Kidney (tissue), 14 donors: ENCODE data around the gene SPIB. TPM values are rescaled to one million over a fixed set of nuclear protein-coding genes. Genes with fewer than 3 reads are reported as not detected.

Source experiments
- DNase-seq, 5 donors: peaks; one replicate each; pipeline ENCODE4 v3.0.0-alpha.2; 2013 to 2020
- FAIRE-seq: peaks from 2 replicates; lab custom pipeline; 2012; peaks lifted over from hg19 to GRCh38; lab: Jason Lieb, UNC
- H3K27ac ChIP-seq, 2 donors: one replicate each; pipeline ENCODE4 v1.7.0; 2013; ENCODE audit warnings: low read depth in 2 of 2, low read length in 2 of 2, inconsistent platforms in 1 of 2
- H3K27me3 ChIP-seq: one replicate; pipeline ENCODE4 v1.7.1; 2013; ENCODE audit warnings: low read length, inconsistent platforms; ENCODE audit not compliant: control insufficient read depth, insufficient read depth
- H3K36me3 ChIP-seq, 3 donors: one replicate each; pipeline versions ENCODE4 v1.7.0 to v1.7.1; 2013; ENCODE audit warnings: low read length in 3 of 3, control low read depth in 1 of 3, inconsistent platforms in 1 of 3; ENCODE audit not compliant: insufficient read depth in 3 of 3, control insufficient read depth in 2 of 3
- H3K4me1 ChIP-seq, 3 donors: one replicate each; pipeline versions ENCODE4 v1.7.0 to v1.7.1; 2013; ENCODE audit warnings: low read length in 3 of 3, inconsistent platforms in 1 of 3, low read depth in 1 of 3; ENCODE audit not compliant: control insufficient read depth in 2 of 3, insufficient read depth in 2 of 3
- H3K4me3 ChIP-seq, 3 donors: one replicate each; pipeline versions ENCODE4 v1.7.0 to v1.8.1; 2013; ENCODE audit warnings: low read length in 3 of 3, control low read depth in 1 of 3, inconsistent platforms in 1 of 3
- H3K9ac ChIP-seq, 3 donors: one replicate each; pipeline versions ENCODE4 v1.7.0 to v1.7.1; 2013; ENCODE audit warnings: low read length in 3 of 3, control low read depth in 1 of 3, inconsistent platforms in 1 of 3
- H3K9me3 ChIP-seq, 3 donors: one replicate each; pipeline versions ENCODE4 v1.7.0 to v1.7.1; 2013; ENCODE audit warnings: low read length in 3 of 3, control low read depth in 1 of 3, inconsistent platforms in 1 of 3; ENCODE audit not compliant: control insufficient read depth in 2 of 3, insufficient read depth in 1 of 3
- intact Hi-C: fragments of 100-400 bp; cut with DNase I; formaldehyde crosslinking; loops from one replicate; pipeline ENCODE4 v1.11.1; 2022
- polyA plus RNA-seq: library from polyadenylated mRNA; stranded (reverse); fragments of 350-450 nt; fragmentation: Illumina TruSeq; extraction: RNeasy Lipid Tissue Mini Kit (QIAGEN cat#74804); gene quantifications from one replicate; pipeline ENCODE4 v1.2.3, GENCODE V29; 2014; ENCODE audit warnings: low read depth, low replicate concordance; ENCODE audit not compliant: insufficient read depth
- total RNA-seq: library from RNA; stranded (reverse); fragmentation: NEBNext Ultra II Directional; extraction: Animal tissue kit (Norgen Biotek cat#: 25700); gene quantifications from one replicate; pipeline ENCODE4 v1.2.1, GENCODE V29; 2021
- TF ChIP-seq, protein P1 (sequence below): IDR thresholded peaks from 3 replicates; pipeline ENCODE4 v1.5.1; 2012; ENCODE audit warnings: mild to moderate bottlenecking, moderate library complexity, borderline replicate concordance; ENCODE audit not compliant: insufficient read depth; ENCODE audit errors: extremely low read depth
- donor health status: control.
- donor health status: control.
- donor health status: control.
- donor health status: control.
- donor health status: control.
- donor health status: DM: yes; HTN: yes; CAD: no.
- donor health status: Normal renal cell carcinoma (clear cell type).

SPIB gene
- total and polyA plus RNA-seq, 2 donors from 2014 or later, result 1.1 TPM; not detected in 1

- Histone ChIP-seq H3K27ac (no peak overlapping the region), H3K4me3 (no peak overlapping the region), H3K9me3 (no peaks in the 10 kb centered on the region), H3K27me3 (peaks cover 5% of the 10 kb centered on the region), H3K36me3 (no peaks in the 10 kb centered on the region), H3K4me1 (no peaks in the 10 kb centered on the region), H3K9ac (no peak overlapping the region)
- DNase-seq (no peak), FAIRE-seq (no peak)
- intact Hi-C loops, result no loop called here
- TF ChIP-seq, protein P1, sequence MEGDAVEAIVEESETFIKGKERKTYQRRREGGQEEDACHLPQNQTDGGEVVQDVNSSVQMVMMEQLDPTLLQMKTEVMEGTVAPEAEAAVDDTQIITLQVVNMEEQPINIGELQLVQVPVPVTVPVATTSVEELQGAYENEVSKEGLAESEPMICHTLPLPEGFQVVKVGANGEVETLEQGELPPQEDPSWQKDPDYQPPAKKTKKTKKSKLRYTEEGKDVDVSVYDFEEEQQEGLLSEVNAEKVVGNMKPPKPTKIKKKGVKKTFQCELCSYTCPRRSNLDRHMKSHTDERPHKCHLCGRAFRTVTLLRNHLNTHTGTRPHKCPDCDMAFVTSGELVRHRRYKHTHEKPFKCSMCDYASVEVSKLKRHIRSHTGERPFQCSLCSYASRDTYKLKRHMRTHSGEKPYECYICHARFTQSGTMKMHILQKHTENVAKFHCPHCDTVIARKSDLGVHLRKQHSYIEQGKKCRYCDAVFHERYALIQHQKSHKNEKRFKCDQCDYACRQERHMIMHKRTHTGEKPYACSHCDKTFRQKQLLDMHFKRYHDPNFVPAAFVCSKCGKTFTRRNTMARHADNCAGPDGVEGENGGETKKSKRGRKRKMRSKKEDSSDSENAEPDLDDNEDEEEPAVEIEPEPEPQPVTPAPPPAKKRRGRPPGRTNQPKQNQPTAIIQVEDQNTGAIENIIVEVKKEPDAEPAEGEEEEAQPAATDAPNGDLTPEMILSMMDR, result no peak
These were observed 3.9 kb downstream of the SPIB start for GRCh38 chr19:50422397-50423278.

GRCh38 chr19:50423279-50424113 lies 4.8 kb downstream of the SPIB start:
- Histone ChIP-seq H3K27me3 (peaks cover 5% of the 10 kb centered on the region), H3K36me3 (no peaks in the 10 kb centered on the region), H3K4me1 (no peaks in the 10 kb centered on the region), H3K27ac (no peak overlapping the region), H3K9ac (no peak overlapping the region), H3K4me3 (no peak overlapping the region), H3K9me3 (no peaks in the 10 kb centered on the region)
- intact Hi-C loops, result no loop called here
- no peak for FAIRE-seq
- no peak for DNase-seq
- TF ChIP-seq, protein P1, result no peak

- FAIRE-seq (no peak), DNase-seq (no peak)
- no peaks in the 10 kb centered on the region for H3K36me3 ChIP-seq
- no peak overlapping the region for H3K9ac ChIP-seq
- no peaks in the 10 kb centered on the region for H3K27me3 ChIP-seq
- H3K9me3 ChIP-seq, result no peaks in the 10 kb centered on the region
- no peaks in the 10 kb centered on the region for H3K4me1 ChIP-seq
- intact Hi-C loops, result no loop called here
- no peak overlapping the region for H3K4me3 ChIP-seq
- TF ChIP-seq, protein P1, result no peak
- H3K27ac ChIP-seq, result no peak overlapping the region
These were observed 6.8 kb downstream of the SPIB start for GRCh38 chr19:50425581-50425980.
